ENCODE data around the gene TMEM198.

The TMEM198 gene

DNA sequence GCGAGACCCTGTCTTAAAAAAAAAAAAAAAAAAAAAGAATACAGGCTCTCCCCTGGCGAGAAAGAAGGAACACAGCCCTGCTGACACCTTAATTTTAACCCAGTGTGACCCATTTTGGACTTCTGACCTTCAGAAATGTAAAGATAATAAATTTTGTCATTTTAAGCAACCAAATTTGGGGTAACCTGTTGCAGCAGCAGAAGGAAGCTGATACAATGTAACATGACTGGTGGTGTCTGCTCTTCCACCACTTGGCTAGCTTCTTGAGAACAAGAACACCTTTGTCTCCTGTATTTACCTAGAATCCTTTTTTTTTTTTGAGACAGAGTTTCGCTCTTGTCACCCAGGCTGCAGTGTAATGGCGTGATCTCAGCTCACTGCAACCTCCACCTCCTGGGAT is 47.3 kb downstream of the TMEM198 start:
- DNase-seq, result no peak

GRCh38 chr2:219592736-219593135 is 48.9 kb downstream of the TMEM198 start:
- DNase-seq, result no peak

- DNase-seq, result no peak
Observed at GRCh38 chr2:219593154-219593553, 49.3 kb downstream of the TMEM198 start.

- no peak for DNase-seq
Observed at GRCh38 chr2:219595256-219595655, 51.4 kb downstream of the TMEM198 start.

DNA sequence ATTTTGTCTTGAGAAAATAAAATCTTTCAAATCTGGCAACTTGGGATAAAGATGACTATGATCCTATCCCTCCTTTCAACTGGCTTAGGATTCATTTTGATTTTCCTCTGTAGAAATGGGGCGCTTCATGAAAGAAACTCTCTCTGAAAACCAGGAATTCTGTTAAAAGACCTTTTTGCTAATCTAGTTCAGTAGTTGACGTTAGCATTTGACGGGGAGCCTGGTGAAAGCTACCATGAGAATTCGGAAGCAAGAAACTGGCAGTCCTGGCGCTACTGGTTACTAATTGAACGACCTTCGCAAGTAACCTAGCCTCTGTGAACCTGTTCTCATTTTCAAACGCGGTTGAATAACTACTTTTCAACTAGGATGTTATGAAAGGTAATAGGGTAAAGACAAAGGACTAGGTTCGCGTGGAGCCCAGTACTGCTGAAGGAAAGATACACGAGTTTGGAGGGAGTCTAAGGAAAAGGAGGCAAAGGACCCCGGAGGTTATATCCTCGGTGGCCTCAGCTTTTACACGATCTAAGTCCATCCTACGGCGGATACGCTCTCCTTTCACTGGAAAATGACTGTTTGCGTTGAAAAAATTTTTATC is 53.2 kb downstream of the TMEM198 start:
- no peak for DNase-seq

GRCh38 chr2:219597552-219598307 is 53.9 kb downstream of the TMEM198 start, which contains the start of gene STK11IP:
Gene STK11IP, plus strand, starts transcription at chr2:219597857. Its CDS starts 263 bp downstream, at chr2:219598120.
- peak; percentile 88 to 89 for DNase-seq

DNA sequence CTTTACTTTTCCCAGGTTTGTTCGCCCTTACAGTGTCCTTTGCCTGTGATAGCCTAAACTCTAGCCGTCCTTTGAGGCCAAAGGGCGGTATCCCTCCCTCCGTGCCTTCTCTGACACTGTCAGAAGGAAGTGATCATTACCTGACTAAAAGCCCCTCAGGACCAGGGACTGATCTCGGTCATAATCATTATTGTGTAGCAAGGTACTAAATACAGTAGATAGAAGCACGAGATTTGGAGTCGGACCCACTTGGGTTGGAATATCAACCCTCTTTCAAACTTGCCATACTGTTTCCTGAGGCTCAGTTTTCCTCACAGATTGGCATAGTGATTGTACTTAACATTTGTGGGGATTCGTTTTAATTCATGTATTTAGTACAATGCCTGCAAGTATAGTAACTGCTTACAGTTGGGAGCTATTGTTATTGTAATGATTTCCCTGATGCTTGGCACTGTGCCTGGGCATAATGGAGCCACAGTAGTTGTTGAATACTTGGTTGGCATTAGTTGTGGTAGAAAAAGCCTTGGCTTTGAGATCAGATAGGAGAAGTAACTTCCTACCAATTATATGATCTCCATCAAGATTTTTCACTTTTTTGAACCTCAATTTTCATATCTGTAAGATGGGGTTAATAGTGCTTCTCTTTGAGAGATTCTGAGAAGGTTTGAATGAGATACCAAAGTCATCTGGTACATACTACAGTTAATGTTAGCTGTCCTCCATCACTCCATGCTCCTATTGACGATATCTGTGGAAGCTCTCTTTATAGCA is 54.7 kb downstream of the TMEM198 start:
- DNase-seq, result no peak

Measured in CD4-positive, alpha-beta T cell treated with Interleukin-4 for 1 hour (primary cell).